ENCODE results near the gene TCF4.

GRCh38 chr18:55494899-55495298 is 93.1 kb downstream of the TCF4 start:
- TF ChIP-seq CTCF (IDR thresholded peaks at IDR 0.05; ENCODE audit: insufficient read depth, low read depth, low read length) (no peak), EZH2 (IDR thresholded peaks at IDR 0.05; ENCODE audit: insufficient read depth, low read length) (no peak)
